GM15510 (cell line): ENCODE data around the gene ING5.

ENCODE experiments used
- POLR2A ChIP-seq: IDR thresholded peaks from 3 replicates; pipeline ENCODE4 v1.6.1; 2011; ENCODE audit warnings: borderline replicate concordance; ENCODE audit not compliant: insufficient read length; ENCODE audit errors: extremely low read depth

The ING5 gene

GRCh38 chr2:241773511-241774418 lies 71.9 kb downstream of the ING5 start:
- TF ChIP-seq POLR2A = no peak

- no peak for TF ChIP-seq POLR2A
Observed at GRCh38 chr2:241774419-241775222, 72.8 kb downstream of the ING5 start.

- no peak for TF ChIP-seq POLR2A
Observed at GRCh38 chr2:241775223-241776177, 73.7 kb downstream of the ING5 start.

GRCh38 chr2:241776336-241777169 lies 74.7 kb downstream of the ING5 start, which contains the start of gene GAL3ST2:
TSS of gene GAL3ST2 (plus strand) at chr2:241776822. CDS start at chr2:241776956, 134 bp downstream.
- TF ChIP-seq POLR2A = no peak

GRCh38 chr2:241777170-241777685 lies 75.4 kb downstream of the ING5 start:
- TF ChIP-seq POLR2A = no peak

GRCh38 chr2:241777686-241778627 lies 76.1 kb downstream of the ING5 start:
- TF ChIP-seq POLR2A = no peak
